ENCODE measurements around the gene GNRH2. TPM values are rescaled to one million over a fixed set of nuclear protein-coding genes. Genes with fewer than 3 reads are reported as not detected.
A peak's percentile ranks its signal among the peaks of the same experiment; 100 is the strongest.

GNRH2 gene
- total RNA-seq, 4 donors from 2014 or later = not detected

- Histone ChIP-seq H3K4me3 (no peak overlapping the region), H3K27ac (no peak overlapping the region), H3K27me3 (peaks cover 7 to 15% (median 13%) of the 10 kb centered on the region in 3 donors), H3K9me3 (no peaks in the 10 kb centered on the region), H3K4me1 (no peaks in the 10 kb centered on the region), H3K36me3 (no peaks in the 10 kb centered on the region)
- no peak for DNase-seq
- in situ Hi-C loops (cut with MboI; ENCODE audit: low sequenced_read_pairs in 4 of 4) (loop anchor here in 2 of 4 donors (25.0 kb wide), 2 partner anchors 120 to 245 kb away; no protein-coding TSS in a partner anchor), intact Hi-C loops (cut with DNase I; ENCODE audit: low total_unique reads) (no loop called here)
- TF ChIP-seq POLR2A (IDR thresholded peaks at IDR 0.05) = no peak
- TF ChIP-seq CTCF (IDR thresholded peaks at IDR 0.05 in 4 of 5, conservative IDR thresholded peaks at IDR 0.05 in 1 of 5) = no peak
- ATAC-seq = no peak
Measured at GRCh38 chr20:3067139-3068014, 24.0 kb downstream of the GNRH2 start.

GRCh38 chr20:3068075-3068474 is 24.7 kb downstream of the GNRH2 start:
- no peak for TF ChIP-seq CTCF (IDR thresholded peaks at IDR 0.05 in 4 of 5, conservative IDR thresholded peaks at IDR 0.05 in 1 of 5)
- no peak for TF ChIP-seq POLR2A (IDR thresholded peaks at IDR 0.05)
- Histone ChIP-seq H3K4me3 (no peak overlapping the region), H3K27me3 (peaks cover 13 to 21% (median 19%) of the 10 kb centered on the region in 3 donors), H3K9me3 (no peaks in the 10 kb centered on the region), H3K4me1 (no peaks in the 10 kb centered on the region), H3K27ac (no peak overlapping the region), H3K36me3 (no peaks in the 10 kb centered on the region)
- DNase-seq (no peak), ATAC-seq (no peak)
- in situ Hi-C loops (cut with MboI; ENCODE audit: low sequenced_read_pairs in 4 of 4) = loop anchor here in 2 of 4 donors (25.0 kb wide), 2 partner anchors 119 to 244 kb away; no protein-coding TSS in a partner anchor
- intact Hi-C loops (cut with DNase I; ENCODE audit: low total_unique reads) = no loop called here

- DNase-seq (peak in 1 of 2 donors; percentile 15), ATAC-seq (peak; percentile 49 to 83)
- peak in 1 of 5 experiments; percentile 29 for TF ChIP-seq CTCF (IDR thresholded peaks at IDR 0.05 in 4 of 5, conservative IDR thresholded peaks at IDR 0.05 in 1 of 5)
- TF ChIP-seq POLR2A (IDR thresholded peaks at IDR 0.05) = no peak
- H3K4me1 ChIP-seq = no peaks in the 10 kb centered on the region
- in situ Hi-C loops (cut with MboI; ENCODE audit: low sequenced_read_pairs in 4 of 4) (loop anchor here in 2 of 4 donors (25.0 kb wide), 2 partner anchors 118 to 243 kb away; no protein-coding TSS in a partner anchor), intact Hi-C loops (cut with DNase I; ENCODE audit: low total_unique reads) (no loop called here)
- H3K36me3 ChIP-seq = no peaks in the 10 kb centered on the region
- H3K27me3 ChIP-seq = peaks cover 13 to 24% (median 19%) of the 10 kb centered on the region in 3 donors
- H3K9me3 ChIP-seq = no peaks in the 10 kb centered on the region
- no peak overlapping the region for H3K4me3 ChIP-seq
- no peak overlapping the region for H3K27ac ChIP-seq
Measured at GRCh38 chr20:3068986-3069900, 25.8 kb downstream of the GNRH2 start.

GRCh38 chr20:3070725-3071124 is 27.3 kb downstream of the GNRH2 start:
- DNase-seq (no peak), ATAC-seq (no peak)
- H3K27ac ChIP-seq = no peak overlapping the region
- intact Hi-C loops (cut with DNase I; ENCODE audit: low total_unique reads) = no loop called here
- in situ Hi-C loops (cut with MboI; ENCODE audit: low sequenced_read_pairs in 4 of 4) = loop anchor here in 2 of 4 donors (25.0 kb wide), 2 partner anchors 117 to 242 kb away; no protein-coding TSS in a partner anchor
- no peak overlapping the region for H3K4me3 ChIP-seq
- no peak for TF ChIP-seq CTCF (IDR thresholded peaks at IDR 0.05 in 4 of 5, conservative IDR thresholded peaks at IDR 0.05 in 1 of 5)
- TF ChIP-seq POLR2A (IDR thresholded peaks at IDR 0.05) = no peak
- H3K27me3 ChIP-seq = peaks cover 13 to 24% (median 19%) of the 10 kb centered on the region in 3 donors
- H3K9me3 ChIP-seq = no peaks in the 10 kb centered on the region
- H3K36me3 ChIP-seq = no peaks in the 10 kb centered on the region
- H3K4me1 ChIP-seq = no peaks in the 10 kb centered on the region

All from gastrocnemius medialis (tissue), 4 donors.